Stimulated activated naive CD8-positive, alpha-beta T cell treated with anti-CD3 and anti-CD28 coated beads, Interleukin-15, amount 100 ng/mL, for 72 hours (primary cell): ENCODE measurements around the gene CHRM5.

Experiments
- ATAC-seq: fragments of 150-1000 bp; cut with Tn5 transposase; 2 replicates; pipeline ENCODE4 v1.10.0; 2021; ENCODE audit warnings: mild to moderate bottlenecking, moderate library complexity
- DNase-seq, 2 donors: peaks; one replicate each; pipeline ENCODE4 v3.0.0; 2021 to 2022
- H3K27ac Mint-ChIP-seq, 2 donors: one replicate each; pipeline ENCODE4 v1.8.0; 2022; ENCODE audit warnings: mild to moderate bottlenecking in 2 of 2, mixed read lengths in 2 of 2, moderate library complexity in 2 of 2
- H3K27me3 Mint-ChIP-seq: one replicate; pipeline ENCODE4 v1.8.0; 2022; ENCODE audit warnings: mixed read lengths
- H3K4me1 Mint-ChIP-seq: one replicate; pipeline ENCODE4 v1.8.0; 2022; ENCODE audit warnings: mild to moderate bottlenecking, mixed read lengths
- H3K4me3 Mint-ChIP-seq, 2 donors: one replicate each; pipeline ENCODE4 v1.8.0; 2022; ENCODE audit warnings: mild to moderate bottlenecking in 2 of 2, mixed read lengths in 2 of 2, moderate library complexity in 1 of 2
- H3K9me3 Mint-ChIP-seq, 2 donors: one replicate each; pipeline ENCODE4 v1.8.0; 2022; ENCODE audit warnings: mixed read lengths in 2 of 2

Gene CHRM5

GRCh38 chr15:34085746-34086145 is 117.4 kb downstream of the CHRM5 start:
- no peak for DNase-seq
- Mint-ChIP-seq H3K27ac (no peak overlapping the region), H3K4me1 (no peaks in the 10 kb centered on the region), H3K9me3 (no peaks in the 10 kb centered on the region), H3K4me3 (no peak overlapping the region), H3K27me3 (no peaks in the 10 kb centered on the region)
- no peak for ATAC-seq

- ATAC-seq, result no peak
- Mint-ChIP-seq H3K27me3 (no peaks in the 10 kb centered on the region), H3K4me1 (peaks cover 20% of the 10 kb centered on the region), H3K27ac (no peak overlapping the region), H3K9me3 (peaks cover 7 to 9% of the 10 kb centered on the region in 2 donors), H3K4me3 (peak overlapping the region; percentile 63 to 99)
- DNase-seq, result no peak
These were observed 131.6 kb downstream of the CHRM5 start for GRCh38 chr15:34099914-34100313.

DNA sequence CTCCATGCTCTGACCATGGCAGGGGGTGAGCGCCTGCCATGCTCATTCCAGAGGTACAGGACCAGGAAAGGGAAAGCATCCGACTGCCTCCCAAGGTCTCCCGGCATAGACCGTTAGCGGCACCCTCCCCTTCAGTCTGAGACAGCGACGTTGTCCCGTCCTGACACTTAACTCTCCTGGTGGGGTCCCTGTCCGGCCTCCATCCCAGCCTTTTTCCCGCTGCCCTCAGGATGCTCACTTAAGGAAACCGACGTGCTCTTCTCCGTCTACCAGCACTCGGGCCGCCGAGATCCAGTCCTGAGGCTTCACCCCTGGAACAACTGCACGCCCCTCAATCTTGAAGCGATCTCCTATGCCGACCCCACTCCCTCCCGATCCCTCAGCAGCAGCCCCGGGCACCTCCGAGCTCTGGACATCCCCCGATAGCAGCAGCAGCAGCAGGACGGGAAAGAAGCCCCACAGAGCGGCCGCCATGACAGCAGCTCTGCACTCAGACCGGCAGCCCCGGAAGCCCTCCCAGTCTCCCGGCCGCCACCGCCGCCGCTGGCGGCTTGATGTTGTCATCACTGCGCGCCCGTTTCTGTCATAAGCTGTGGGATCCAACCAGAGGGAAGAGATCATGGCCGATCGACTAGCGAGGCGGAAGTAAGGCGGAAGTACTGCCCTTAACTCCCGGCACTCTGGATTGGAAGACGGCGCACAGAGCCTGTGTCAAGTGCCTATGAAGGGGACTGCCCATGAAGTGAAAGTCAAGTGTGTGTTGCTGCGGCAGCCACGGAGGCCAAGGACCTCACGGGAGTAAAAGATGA is 133.3 kb downstream of the CHRM5 start, which contains the start of the genes EMC7 and PGBD4:
EMC7 (minus strand) TSS at position 497 of the 809 bp plus-strand sequence; CDS start at position 474, 23 bp downstream.
PGBD4 (plus strand) TSS at position 718 of the 809 bp plus-strand sequence. CDS start 449 bp downstream, outside the sequence.
- H3K4me3 Mint-ChIP-seq, result peak within 1 kb of the TSS; percentile 99 to 100
- peak within 1 kb of the TSS; percentile 100 for H3K27ac Mint-ChIP-seq
- no peaks in the 10 kb centered on the region for H3K27me3 Mint-ChIP-seq
- peak; percentile 99 for DNase-seq
- peaks cover 20% of the 10 kb centered on the region for H3K4me1 Mint-ChIP-seq
- peak; percentile 99 for ATAC-seq
- peaks cover 7 to 9% of the 10 kb centered on the region in 2 donors for H3K9me3 Mint-ChIP-seq

- Mint-ChIP-seq H3K4me3 (peak overlapping the region; percentile 99 to 100), H3K9me3 (peaks cover 7 to 9% of the 10 kb centered on the region in 2 donors), H3K4me1 (peaks cover 20% of the 10 kb centered on the region), H3K27me3 (no peaks in the 10 kb centered on the region), H3K27ac (peak overlapping the region; percentile 100)
- DNase-seq (no peak), ATAC-seq (no peak)
These were observed 134.1 kb downstream of the CHRM5 start for GRCh38 chr15:34102175-34102925.

DNA sequence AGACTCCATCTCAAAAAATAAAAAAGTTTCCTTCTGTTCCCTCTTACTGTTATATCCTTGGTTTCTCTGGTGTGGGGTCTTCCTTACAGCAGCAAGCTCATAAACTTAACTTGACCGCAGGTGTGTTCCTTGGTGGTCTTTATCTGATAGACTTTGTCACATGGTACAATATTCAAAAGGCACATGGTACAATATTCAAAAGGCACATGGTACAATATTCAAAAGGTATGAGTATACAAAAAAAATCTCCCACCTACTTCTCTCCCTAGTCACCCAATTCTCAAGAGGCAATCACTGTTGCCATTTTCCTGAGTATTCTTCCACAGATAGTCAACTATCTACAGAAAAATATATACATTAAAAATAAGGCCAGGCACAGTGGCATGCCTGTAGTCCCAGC is 138.1 kb downstream of the CHRM5 start:
- Mint-ChIP-seq H3K27me3 (no peaks in the 10 kb centered on the region), H3K9me3 (peaks cover 7 to 9% of the 10 kb centered on the region in 2 donors), H3K4me3 (no peak overlapping the region), H3K27ac (no peak overlapping the region), H3K4me1 (no peaks in the 10 kb centered on the region)
- no peak for ATAC-seq
- DNase-seq, result no peak

DNA sequence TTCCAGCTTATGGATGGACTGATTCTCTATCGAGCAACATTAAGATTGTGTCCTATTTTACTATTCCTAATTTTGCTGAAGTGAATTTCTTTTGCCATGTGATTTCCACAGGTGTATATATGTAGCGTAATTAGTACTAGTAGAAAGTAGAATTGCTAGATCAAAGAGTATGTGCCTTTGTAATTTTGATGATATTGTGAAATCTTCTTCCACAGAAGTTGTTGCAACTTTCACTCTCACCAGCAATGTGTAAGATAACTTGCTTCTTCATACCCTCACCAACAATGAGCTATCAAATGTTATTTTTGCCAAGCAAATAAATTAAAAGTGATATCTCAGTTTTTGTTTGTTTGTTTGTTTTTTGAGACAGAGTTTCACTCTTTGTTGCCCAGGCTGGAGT is 139.0 kb downstream of the CHRM5 start:
- Mint-ChIP-seq H3K9me3 (peaks cover 7 to 9% of the 10 kb centered on the region in 2 donors), H3K27ac (no peak overlapping the region), H3K4me3 (no peak overlapping the region), H3K4me1 (no peaks in the 10 kb centered on the region), H3K27me3 (no peaks in the 10 kb centered on the region)
- DNase-seq, result no peak
- ATAC-seq, result no peak

GRCh38 chr15:34109797-34110663 is 141.7 kb downstream of the CHRM5 start:
- H3K27ac Mint-ChIP-seq, result no peak overlapping the region

DNA sequence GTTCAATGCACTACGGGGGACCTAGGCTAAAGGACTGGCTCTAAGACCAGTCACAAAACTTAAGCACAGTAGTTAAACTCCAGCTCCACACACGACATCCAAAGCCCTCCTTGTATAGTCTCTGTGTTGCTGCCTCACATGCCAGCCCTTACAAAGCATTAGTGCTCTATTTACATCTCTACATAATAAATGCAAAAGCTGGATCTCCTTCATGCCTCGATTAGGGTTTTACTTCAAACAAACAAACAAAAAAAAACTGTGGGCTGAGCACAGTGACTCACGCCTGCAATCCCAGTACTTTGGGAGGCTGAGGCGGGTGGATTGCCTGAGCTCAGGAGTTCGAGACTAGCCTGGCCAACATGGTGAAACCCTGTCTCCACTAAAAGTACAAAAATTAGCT is 143.2 kb downstream of the CHRM5 start:
- no peaks in the 10 kb centered on the region for H3K4me1 Mint-ChIP-seq
- DNase-seq, result no peak
- peaks cover 8% of the 10 kb centered on the region for H3K27me3 Mint-ChIP-seq
- H3K27ac Mint-ChIP-seq, result no peak overlapping the region
- H3K4me3 Mint-ChIP-seq, result no peak overlapping the region
- H3K9me3 Mint-ChIP-seq, result no peaks in the 10 kb centered on the region
- no peak for ATAC-seq

More at GRCh38 chr15:34109797-34110663, 141.7 kb downstream of the CHRM5 start:
- Mint-ChIP-seq H3K4me3 (no peak overlapping the region), H3K4me1 (no peaks in the 10 kb centered on the region), H3K9me3 (no peaks in the 10 kb centered on the region), H3K27me3 (peaks cover 8% of the 10 kb centered on the region)
- no peak for DNase-seq
- ATAC-seq, result no peak

- Mint-ChIP-seq H3K4me3 (no peak overlapping the region), H3K4me1 (no peaks in the 10 kb centered on the region), H3K27me3 (peaks cover 19% of the 10 kb centered on the region), H3K27ac (no peak overlapping the region), H3K9me3 (no peaks in the 10 kb centered on the region)
- ATAC-seq (no peak), DNase-seq (no peak)
These were observed 145.9 kb downstream of the CHRM5 start for GRCh38 chr15:34114215-34114614.

- Mint-ChIP-seq H3K4me1 (no peaks in the 10 kb centered on the region), H3K27me3 (peaks cover 19% of the 10 kb centered on the region), H3K4me3 (no peak overlapping the region), H3K9me3 (no peaks in the 10 kb centered on the region), H3K27ac (no peak overlapping the region)
- no peak for DNase-seq
- no peak for ATAC-seq
These were observed 146.4 kb downstream of the CHRM5 start for GRCh38 chr15:34114739-34115138.

DNA sequence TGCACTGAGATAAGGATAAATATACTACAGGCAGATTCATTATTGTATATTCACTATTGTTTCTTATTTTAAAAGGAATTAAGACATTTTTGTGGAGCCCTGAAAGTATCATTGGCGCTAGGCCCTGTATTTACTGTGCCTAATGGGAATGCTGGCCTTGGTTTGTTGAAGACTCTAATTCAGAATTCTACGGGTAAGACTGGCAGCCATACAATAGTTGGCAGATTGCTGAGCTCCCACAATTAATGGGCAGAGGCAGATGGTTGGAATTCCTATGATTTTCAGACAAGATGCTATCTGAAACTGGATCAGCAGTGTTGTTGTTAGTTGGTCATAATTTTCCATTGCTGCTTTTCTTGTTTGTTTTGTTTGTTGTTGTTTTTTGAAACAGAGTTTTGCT is 148.3 kb downstream of the CHRM5 start:
- Mint-ChIP-seq H3K4me1 (no peaks in the 10 kb centered on the region), H3K27me3 (peaks cover 37% of the 10 kb centered on the region), H3K27ac (no peak overlapping the region), H3K9me3 (no peaks in the 10 kb centered on the region), H3K4me3 (no peak overlapping the region)
- no peak for DNase-seq
- no peak for ATAC-seq
